ENCODE data around the gene CFAP61.

Gene CFAP61

DNA sequence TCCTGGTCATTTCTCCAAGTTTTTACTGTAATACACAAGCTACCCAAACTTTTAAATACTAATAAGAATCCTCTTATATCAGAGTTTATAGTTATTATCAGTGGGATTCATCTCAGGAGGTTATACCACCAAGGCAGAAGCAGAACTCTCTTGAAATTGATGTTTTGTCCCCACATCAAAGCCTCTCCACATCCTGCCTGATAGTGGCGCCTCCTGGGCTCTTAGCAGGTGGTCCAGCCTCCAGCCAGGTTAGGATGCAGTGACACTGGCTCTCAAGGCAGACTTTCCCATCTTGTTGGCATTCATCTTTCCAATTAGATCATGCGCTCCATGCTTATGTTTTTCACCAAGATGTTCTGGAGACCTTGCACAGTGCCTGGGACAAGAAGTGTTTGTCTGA is 233.7 kb downstream of the CFAP61 start:
- no peak for DNase-seq (ENCODE audit: low spot score)
- TF ChIP-seq, protein P1, sequence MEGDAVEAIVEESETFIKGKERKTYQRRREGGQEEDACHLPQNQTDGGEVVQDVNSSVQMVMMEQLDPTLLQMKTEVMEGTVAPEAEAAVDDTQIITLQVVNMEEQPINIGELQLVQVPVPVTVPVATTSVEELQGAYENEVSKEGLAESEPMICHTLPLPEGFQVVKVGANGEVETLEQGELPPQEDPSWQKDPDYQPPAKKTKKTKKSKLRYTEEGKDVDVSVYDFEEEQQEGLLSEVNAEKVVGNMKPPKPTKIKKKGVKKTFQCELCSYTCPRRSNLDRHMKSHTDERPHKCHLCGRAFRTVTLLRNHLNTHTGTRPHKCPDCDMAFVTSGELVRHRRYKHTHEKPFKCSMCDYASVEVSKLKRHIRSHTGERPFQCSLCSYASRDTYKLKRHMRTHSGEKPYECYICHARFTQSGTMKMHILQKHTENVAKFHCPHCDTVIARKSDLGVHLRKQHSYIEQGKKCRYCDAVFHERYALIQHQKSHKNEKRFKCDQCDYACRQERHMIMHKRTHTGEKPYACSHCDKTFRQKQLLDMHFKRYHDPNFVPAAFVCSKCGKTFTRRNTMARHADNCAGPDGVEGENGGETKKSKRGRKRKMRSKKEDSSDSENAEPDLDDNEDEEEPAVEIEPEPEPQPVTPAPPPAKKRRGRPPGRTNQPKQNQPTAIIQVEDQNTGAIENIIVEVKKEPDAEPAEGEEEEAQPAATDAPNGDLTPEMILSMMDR (IDR thresholded peaks at IDR 0.05; ENCODE audit: borderline replicate concordance, control extremely low read depth, extremely low read depth, insufficient read depth, missing control alignments), result no peak
- in situ Hi-C loops (cut with MboI; ENCODE audit: low sequenced_read_pairs, unreplicated experiment), result no loop called here

DNA sequence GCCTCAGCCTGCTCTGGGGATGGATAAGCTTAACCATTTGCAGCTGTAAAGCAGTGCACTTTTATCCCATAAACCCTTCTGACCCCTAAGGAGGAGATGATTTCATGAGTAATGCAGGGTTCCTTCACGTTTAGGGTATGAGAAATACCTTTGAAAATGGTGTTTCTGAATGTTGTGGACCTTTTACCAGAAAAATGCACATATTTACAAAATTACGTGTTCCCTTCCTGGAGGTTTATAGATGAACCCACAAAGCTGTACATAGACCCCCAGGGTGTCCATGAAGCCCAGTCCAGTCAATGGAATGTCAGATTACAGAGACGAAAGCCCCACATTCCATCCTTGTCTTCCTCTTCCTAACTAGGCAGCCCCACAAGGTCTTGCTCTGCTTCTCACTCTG is 237.0 kb downstream of the CFAP61 start:
- DNase-seq (ENCODE audit: low spot score), result no peak
- in situ Hi-C loops (cut with MboI; ENCODE audit: low sequenced_read_pairs, unreplicated experiment), result no loop called here
- TF ChIP-seq, protein P1 (IDR thresholded peaks at IDR 0.05; ENCODE audit: borderline replicate concordance, control extremely low read depth, extremely low read depth, insufficient read depth, missing control alignments), result no peak

DNA sequence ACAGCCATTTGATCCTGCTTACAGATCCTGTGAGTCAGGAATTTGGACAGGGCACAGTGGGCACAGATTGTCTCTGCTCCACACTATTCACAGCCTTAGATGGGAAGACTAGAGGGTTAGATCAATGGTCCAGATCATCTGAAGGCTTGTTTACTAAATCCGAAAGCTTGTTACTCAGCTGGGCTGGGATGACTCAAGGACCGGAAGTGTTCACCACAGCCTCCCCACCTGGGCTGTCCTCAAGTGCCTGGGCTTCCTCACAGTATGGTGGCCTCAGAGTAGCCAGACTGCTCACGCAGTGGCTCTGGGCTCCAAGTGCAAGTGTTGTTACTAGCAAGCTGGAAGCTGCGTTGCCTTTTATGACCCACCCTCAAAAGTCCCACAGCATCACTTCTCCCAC is 240.1 kb downstream of the CFAP61 start:
- DNase-seq (ENCODE audit: low spot score), result no peak
- in situ Hi-C loops (cut with MboI; ENCODE audit: low sequenced_read_pairs, unreplicated experiment), result no loop called here
- TF ChIP-seq, protein P1 (IDR thresholded peaks at IDR 0.05; ENCODE audit: borderline replicate concordance, control extremely low read depth, extremely low read depth, insufficient read depth, missing control alignments), result no peak

DNA sequence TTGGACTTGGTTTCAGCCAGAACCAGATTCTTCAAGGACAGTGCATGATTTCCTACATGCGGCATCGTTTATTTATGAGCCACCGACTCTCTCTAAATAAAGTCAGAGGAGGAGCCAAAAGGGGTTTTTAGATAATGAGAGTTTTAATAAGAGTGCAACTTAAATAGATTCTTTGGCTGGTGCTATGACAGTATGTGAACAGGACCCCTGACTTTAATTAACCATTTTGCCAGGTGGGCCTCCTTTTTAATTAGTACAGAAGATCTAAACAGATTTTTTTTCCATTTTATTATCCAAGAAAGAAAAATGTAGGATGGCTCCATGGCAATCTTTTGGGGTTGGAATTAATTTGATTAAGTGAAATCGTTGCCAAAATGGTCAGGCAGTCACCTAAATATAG is 240.8 kb downstream of the CFAP61 start:
- no peak for DNase-seq (ENCODE audit: low spot score)
- TF ChIP-seq, protein P1 (IDR thresholded peaks at IDR 0.05; ENCODE audit: borderline replicate concordance, control extremely low read depth, extremely low read depth, insufficient read depth, missing control alignments), result no peak
- in situ Hi-C loops (cut with MboI; ENCODE audit: low sequenced_read_pairs, unreplicated experiment), result no loop called here

DNA sequence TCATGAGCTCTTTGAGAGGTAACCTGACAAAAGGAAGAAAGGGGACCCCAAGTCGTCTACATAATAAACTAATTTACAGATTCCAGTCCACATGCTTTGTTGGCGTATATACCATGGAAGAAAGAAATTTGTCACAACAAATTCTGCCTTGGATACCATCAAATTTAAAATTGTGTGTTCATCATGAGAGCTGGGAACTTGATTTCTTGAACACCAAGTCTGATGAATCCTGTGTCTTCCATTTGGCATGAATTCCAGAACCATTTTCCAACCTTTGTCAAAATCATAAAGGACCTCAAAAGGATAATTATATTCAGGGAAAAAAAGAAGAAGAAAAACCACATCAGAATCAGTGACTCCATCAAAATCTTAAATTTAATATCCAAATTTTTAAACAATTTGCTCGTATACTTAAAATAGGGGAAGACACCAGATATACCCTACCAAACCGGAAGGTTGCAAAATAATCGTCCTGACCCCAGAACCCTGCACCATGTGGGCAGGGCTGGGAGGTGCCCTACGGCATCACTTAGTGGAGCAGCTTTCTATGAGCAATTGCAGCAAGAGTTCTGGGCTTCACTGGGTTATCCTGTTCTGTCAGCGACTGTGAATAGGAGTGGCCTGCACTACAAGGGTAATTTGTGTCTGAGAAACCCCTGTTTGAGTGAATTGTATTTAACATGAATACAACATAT is 241.5 kb downstream of the CFAP61 start:
- TF ChIP-seq, protein P1 (IDR thresholded peaks at IDR 0.05; ENCODE audit: borderline replicate concordance, control extremely low read depth, extremely low read depth, insufficient read depth, missing control alignments), result no peak
- in situ Hi-C loops (cut with MboI; ENCODE audit: low sequenced_read_pairs, unreplicated experiment), result no loop called here

DNA sequence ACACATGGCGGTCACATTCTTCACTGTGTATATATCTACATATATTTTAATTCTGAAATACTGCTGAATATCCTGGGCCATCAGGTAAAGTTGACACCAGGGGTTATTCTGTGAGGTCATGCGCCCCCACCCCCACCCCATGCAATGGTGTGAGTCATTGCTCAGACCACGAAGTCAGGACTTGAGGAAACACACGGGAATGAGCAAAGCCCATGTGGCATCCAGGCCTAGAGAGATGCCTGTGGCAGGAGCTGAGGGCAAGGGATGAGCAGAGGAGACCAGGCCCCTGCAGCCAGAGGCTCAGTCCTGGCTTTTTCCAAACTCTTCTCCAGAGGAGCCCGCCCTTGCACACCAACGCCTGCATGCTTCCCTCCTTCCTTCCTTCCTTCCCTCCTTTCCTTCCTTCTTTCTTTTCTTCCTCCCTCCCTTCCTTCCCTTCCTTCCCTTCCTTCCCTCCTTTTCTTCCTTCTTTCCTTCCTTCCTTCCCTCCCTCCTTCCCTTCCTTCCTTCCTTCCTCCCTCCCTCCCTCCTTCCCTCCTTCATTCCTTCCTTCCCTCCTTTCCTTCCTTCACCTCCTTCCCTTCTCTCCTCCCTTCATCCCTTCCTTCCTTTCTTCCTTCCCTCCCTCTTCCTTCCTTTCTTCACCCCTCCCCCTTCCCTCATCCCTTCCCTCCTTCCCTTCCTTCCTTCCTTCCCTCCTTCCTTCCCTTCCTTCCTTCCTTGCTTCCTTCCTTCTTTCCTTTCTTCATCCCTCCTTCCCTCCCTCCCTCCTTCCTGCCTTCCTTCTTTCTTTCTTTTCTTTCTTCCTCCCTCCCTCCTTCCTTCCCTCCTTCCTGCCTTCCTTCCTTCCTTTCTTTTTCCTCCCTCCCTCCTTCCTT is 243.5 kb downstream of the CFAP61 start:
- no peak for DNase-seq (ENCODE audit: low spot score)
- TF ChIP-seq, protein P1 (IDR thresholded peaks at IDR 0.05; ENCODE audit: borderline replicate concordance, control extremely low read depth, extremely low read depth, insufficient read depth, missing control alignments), result no peak
- in situ Hi-C loops (cut with MboI; ENCODE audit: low sequenced_read_pairs, unreplicated experiment), result no loop called here

More for the DNA sequence above, 241.5 kb downstream of the CFAP61 start:
- no peak for DNase-seq (ENCODE audit: low spot score)
